ENCODE results near the gene MYO1E. TPM values are rescaled to one million over a fixed set of nuclear protein-coding genes. Genes with fewer than 3 reads are reported as not detected.

Gene MYO1E
- total RNA-seq, 1 donor: 17.3 TPM

GRCh38 chr15:59266028-59266427 lies 106.6 kb downstream of the MYO1E start:
- Histone ChIP-seq H3K4me3 (ENCODE audit: low read length) (no peak overlapping the region), H3K27me3 (ENCODE audit: insufficient read depth, low read length) (no peaks in the 10 kb centered on the region), H3K4me1 (ENCODE audit: insufficient read depth, low read length) (no peaks in the 10 kb centered on the region), H3K9me3 (ENCODE audit: low read depth, low read length) (no peaks in the 10 kb centered on the region)

GRCh38 chr15:59262316-59262715 lies 110.4 kb downstream of the MYO1E start:
- H3K9me3 ChIP-seq (ENCODE audit: low read depth, low read length): no peaks in the 10 kb centered on the region
- H3K27me3 ChIP-seq (ENCODE audit: insufficient read depth, low read length): no peaks in the 10 kb centered on the region
- no peak overlapping the region for H3K4me3 ChIP-seq (ENCODE audit: low read length)
- no peaks in the 10 kb centered on the region for H3K4me1 ChIP-seq (ENCODE audit: insufficient read depth, low read length)

DNA sequence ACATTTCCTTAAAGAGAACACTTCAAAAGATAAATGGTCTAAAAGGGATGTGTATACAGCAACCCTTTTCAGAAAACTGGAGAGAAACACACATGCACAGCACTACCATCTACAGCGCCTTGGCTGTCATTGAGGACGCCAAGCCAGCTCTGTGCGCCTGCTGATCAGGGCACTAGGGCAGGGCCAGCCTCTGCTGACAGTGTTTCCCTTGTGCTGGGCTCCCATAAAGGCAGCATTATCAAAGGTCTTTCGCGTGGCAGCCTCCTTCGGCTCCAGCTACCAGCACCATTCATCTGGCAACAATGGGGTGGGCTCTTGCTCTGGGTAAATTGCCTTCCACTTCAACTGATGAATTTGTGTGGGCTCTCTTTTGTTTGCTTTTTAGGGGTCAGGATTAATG lies 112.6 kb downstream of the MYO1E start:
- H3K4me1 ChIP-seq (ENCODE audit: insufficient read depth, low read length): no peaks in the 10 kb centered on the region
- H3K4me3 ChIP-seq (ENCODE audit: low read length): no peak overlapping the region
- no peaks in the 10 kb centered on the region for H3K27me3 ChIP-seq (ENCODE audit: insufficient read depth, low read length)
- no peaks in the 10 kb centered on the region for H3K9me3 ChIP-seq (ENCODE audit: low read depth, low read length)

DNA sequence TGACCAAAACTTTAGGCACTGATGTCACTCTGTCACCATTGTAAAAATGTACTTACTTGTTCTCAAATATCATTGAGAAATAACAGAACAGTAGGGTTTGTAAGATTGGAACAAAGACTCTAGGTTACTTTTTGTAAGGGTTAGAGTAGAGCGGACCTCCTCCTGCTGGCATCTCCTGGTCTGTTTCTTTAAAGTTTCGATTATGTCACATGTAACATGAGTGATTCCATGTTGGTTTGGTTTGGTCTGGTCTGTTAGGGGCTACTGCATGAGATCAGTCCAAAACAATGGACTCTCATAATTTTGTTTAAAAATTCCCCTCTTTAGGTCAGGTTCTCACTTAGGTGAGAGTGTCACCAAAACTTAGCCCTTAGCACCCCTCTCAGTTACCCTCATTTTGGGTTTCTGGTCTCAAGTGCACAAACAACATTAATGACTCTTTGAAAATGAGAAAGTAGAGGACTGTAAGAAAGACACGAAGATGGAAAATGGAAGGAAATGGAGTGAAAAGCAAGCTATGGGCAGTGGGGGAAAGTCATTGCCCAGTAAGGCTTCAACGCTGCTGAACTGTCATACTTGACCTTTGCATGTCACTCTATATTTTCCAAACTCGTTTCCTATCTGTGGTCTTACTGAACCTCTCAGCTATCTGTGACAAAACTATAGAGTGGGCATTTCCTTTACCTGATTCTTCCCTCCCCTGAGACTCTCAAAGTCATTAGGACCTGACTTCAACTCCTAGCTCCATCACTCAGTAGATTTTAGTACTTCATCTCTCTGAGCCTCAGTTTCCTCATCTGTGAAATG lies 113.3 kb downstream of the MYO1E start:
- H3K4me1 ChIP-seq (ENCODE audit: insufficient read depth, low read length): no peaks in the 10 kb centered on the region
- H3K27me3 ChIP-seq (ENCODE audit: insufficient read depth, low read length): no peaks in the 10 kb centered on the region
- no peaks in the 10 kb centered on the region for H3K9me3 ChIP-seq (ENCODE audit: low read depth, low read length)
- H3K4me3 ChIP-seq (ENCODE audit: low read length): no peak overlapping the region

DNA sequence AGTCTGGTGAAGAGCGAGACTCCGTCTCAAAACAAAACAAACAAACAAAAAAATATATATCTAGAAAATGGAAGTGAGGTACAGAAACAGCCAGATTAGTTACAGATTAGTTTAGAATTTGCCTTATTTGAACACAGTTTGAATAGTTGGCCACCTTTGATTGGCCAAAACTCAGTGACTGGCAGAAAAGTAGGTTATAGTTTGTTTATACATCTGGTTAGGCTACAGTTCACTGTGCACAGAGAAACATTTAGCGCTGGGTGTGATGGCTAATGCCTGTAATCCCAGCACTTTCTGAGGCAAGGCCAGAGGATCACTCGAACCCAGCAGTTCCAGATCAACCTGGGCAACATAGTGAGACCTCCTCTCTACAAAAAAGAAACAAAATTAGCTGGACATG lies 114.4 kb downstream of the MYO1E start:
- H3K4me1 ChIP-seq (ENCODE audit: insufficient read depth, low read length): no peaks in the 10 kb centered on the region
- H3K9me3 ChIP-seq (ENCODE audit: low read depth, low read length): no peaks in the 10 kb centered on the region
- H3K27me3 ChIP-seq (ENCODE audit: insufficient read depth, low read length): no peaks in the 10 kb centered on the region
- H3K4me3 ChIP-seq (ENCODE audit: low read length): no peak overlapping the region

GRCh38 chr15:59257140-59257539 lies 115.5 kb downstream of the MYO1E start:
- no peak overlapping the region for H3K4me3 ChIP-seq (ENCODE audit: low read length)
- H3K4me1 ChIP-seq (ENCODE audit: insufficient read depth, low read length): no peaks in the 10 kb centered on the region
- no peaks in the 10 kb centered on the region for H3K27me3 ChIP-seq (ENCODE audit: insufficient read depth, low read length)
- H3K9me3 ChIP-seq (ENCODE audit: low read depth, low read length): no peaks in the 10 kb centered on the region

DNA sequence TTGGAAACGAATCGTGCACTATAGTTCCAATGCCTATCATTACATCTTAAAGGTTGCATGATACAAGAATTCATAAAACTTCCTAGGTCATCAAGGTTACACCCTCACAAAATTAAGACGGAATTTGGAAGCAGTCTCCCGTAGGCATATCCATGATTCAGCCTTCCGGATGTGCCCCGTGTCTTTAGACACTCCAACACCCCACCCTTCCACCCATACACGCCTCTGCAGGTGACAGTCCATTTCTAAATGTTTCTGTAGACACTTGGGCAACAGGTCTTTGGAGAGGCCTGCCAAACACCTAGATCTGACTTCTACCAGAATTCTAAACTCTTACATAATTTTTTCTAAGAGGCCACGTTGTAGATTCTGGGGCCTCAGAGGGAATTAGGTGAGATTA lies 116.2 kb downstream of the MYO1E start:
- H3K4me1 ChIP-seq (ENCODE audit: insufficient read depth, low read length): no peaks in the 10 kb centered on the region
- H3K9me3 ChIP-seq (ENCODE audit: low read depth, low read length): no peaks in the 10 kb centered on the region
- H3K27me3 ChIP-seq (ENCODE audit: insufficient read depth, low read length): no peaks in the 10 kb centered on the region
- H3K4me3 ChIP-seq (ENCODE audit: low read length): no peak overlapping the region

- Histone ChIP-seq H3K4me1 (ENCODE audit: insufficient read depth, low read length) (peaks cover 3% of the 10 kb centered on the region), H3K4me3 (ENCODE audit: low read length) (no peak overlapping the region), H3K27me3 (ENCODE audit: insufficient read depth, low read length) (no peaks in the 10 kb centered on the region), H3K9me3 (ENCODE audit: low read depth, low read length) (no peaks in the 10 kb centered on the region)
These were observed 116.9 kb downstream of the MYO1E start for GRCh38 chr15:59255680-59256336.

DNA sequence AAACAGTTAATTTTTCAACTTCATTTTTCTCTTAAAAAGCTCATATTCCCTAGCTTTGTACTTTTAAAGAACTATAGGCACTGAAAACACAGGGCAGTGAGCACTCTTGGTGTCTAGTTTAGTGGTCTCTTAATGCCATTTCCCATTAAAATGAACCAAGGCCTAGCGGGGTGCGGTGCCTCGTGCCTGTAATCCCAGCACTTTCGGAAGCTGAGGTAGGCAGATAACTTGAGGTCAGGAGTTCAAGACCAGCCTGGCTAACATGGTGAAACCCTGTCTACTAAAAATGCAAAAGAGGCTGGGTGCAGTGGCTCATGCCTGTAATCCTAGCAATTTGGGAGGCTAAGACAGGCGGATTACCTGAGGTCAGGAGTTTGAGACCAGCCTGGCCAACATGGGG lies 120.5 kb downstream of the MYO1E start:
- Histone ChIP-seq H3K4me3 (ENCODE audit: low read length) (no peak overlapping the region), H3K4me1 (ENCODE audit: insufficient read depth, low read length) (peaks cover 12% of the 10 kb centered on the region), H3K9me3 (ENCODE audit: low read depth, low read length) (no peaks in the 10 kb centered on the region), H3K27me3 (ENCODE audit: insufficient read depth, low read length) (no peaks in the 10 kb centered on the region)

DNA sequence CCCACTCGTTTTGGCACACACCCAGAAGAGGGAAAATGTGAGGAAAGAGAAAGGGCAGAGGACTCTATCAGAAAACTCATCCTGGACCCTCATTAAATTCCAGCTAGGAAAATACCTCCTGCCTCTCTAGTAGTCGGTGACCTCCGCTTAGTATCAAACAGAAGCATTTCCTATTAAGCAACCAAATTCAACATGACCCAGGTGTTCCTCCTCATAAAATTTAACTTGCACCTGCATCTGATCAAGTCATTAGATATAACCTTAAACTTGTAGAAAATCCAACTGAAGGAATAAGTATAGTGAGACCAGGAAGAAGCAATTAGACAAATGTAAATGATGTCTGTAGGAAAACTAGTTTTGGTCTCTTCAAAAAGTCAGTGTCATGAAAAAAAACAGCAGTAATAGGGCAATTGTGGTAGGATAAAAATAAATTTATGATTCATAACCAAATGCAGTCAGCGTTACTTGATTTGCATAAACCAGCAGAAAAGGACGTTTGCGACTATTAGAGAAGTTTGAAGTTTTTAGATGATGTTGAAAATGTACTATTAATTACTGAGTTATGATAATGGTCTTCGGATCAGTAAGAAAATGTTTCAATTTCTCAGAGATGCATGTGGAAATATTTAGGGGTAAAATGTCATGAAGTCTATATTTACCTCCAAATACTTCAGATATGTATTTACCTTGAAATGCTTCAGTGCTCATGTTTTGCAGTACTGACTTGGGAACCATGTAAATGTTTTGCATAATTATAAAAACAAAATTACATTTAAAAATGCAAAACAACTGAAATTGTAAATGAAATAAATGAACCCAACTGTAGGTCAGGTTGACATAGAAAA lies 121.4 kb downstream of the MYO1E start:
- H3K9me3 ChIP-seq (ENCODE audit: low read depth, low read length): no peaks in the 10 kb centered on the region
- peaks cover 12% of the 10 kb centered on the region for H3K4me1 ChIP-seq (ENCODE audit: insufficient read depth, low read length)
- no peak overlapping the region for H3K4me3 ChIP-seq (ENCODE audit: low read length)
- H3K27me3 ChIP-seq (ENCODE audit: insufficient read depth, low read length): no peaks in the 10 kb centered on the region

- Histone ChIP-seq H3K4me1 (ENCODE audit: insufficient read depth, low read length) (peaks cover 12% of the 10 kb centered on the region), H3K27me3 (ENCODE audit: insufficient read depth, low read length) (no peaks in the 10 kb centered on the region), H3K9me3 (ENCODE audit: low read depth, low read length) (no peaks in the 10 kb centered on the region), H3K4me3 (ENCODE audit: low read length) (no peak overlapping the region)
These were observed 122.4 kb downstream of the MYO1E start for GRCh38 chr15:59250249-59250648.

- Histone ChIP-seq H3K27me3 (ENCODE audit: insufficient read depth, low read length) (no peaks in the 10 kb centered on the region), H3K4me1 (ENCODE audit: insufficient read depth, low read length) (peaks cover 12% of the 10 kb centered on the region), H3K9me3 (ENCODE audit: low read depth, low read length) (no peaks in the 10 kb centered on the region), H3K4me3 (ENCODE audit: low read length) (no peak overlapping the region)
These were observed 122.9 kb downstream of the MYO1E start for GRCh38 chr15:59249816-59250215.

DNA sequence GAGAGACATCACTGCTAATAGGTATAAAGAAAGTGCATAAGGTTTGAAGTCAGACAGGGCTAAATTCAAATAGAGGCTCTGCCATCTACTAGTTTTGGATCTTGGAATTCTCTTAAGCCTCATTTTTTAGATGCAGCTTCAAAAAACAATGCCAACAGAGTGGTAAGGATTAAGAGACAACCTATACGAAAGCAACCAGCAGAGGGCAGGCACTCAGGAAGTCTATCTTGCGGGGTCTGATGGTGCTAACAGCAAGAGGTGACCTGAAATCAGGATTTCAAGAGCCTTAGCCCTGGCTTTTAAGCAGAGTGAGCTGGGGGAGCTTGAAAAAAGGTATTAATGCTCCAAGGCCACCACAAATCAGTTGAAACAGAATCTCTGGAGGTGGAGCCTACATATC lies 125.3 kb downstream of the MYO1E start:
- no peak overlapping the region for H3K4me3 ChIP-seq (ENCODE audit: low read length)
- no peaks in the 10 kb centered on the region for H3K9me3 ChIP-seq (ENCODE audit: low read depth, low read length)
- peaks cover 12% of the 10 kb centered on the region for H3K4me1 ChIP-seq (ENCODE audit: insufficient read depth, low read length)
- no peaks in the 10 kb centered on the region for H3K27me3 ChIP-seq (ENCODE audit: insufficient read depth, low read length)

DNA sequence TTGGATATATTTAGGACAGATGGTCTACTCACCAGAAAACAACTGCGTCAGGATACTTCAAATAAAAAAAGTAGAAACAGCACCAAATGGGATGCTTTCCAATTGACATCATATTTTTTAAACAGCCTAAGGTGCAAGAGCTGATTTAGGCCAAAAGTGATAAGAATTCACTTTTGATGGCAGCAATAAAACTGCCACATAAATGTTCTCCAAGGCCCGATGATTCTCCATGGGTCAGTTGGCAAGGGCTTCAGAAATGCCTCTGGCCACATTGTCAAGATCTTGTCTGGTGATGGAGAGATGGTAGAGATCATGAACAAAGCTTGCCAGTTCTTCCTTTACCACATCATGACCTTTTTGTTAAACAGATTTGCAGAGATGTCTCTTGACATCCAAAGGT lies 127.1 kb downstream of the MYO1E start:
- H3K9me3 ChIP-seq (ENCODE audit: low read depth, low read length): no peaks in the 10 kb centered on the region
- no peak overlapping the region for H3K4me3 ChIP-seq (ENCODE audit: low read length)
- peaks cover 7% of the 10 kb centered on the region for H3K4me1 ChIP-seq (ENCODE audit: insufficient read depth, low read length)
- H3K27me3 ChIP-seq (ENCODE audit: insufficient read depth, low read length): no peaks in the 10 kb centered on the region

DNA sequence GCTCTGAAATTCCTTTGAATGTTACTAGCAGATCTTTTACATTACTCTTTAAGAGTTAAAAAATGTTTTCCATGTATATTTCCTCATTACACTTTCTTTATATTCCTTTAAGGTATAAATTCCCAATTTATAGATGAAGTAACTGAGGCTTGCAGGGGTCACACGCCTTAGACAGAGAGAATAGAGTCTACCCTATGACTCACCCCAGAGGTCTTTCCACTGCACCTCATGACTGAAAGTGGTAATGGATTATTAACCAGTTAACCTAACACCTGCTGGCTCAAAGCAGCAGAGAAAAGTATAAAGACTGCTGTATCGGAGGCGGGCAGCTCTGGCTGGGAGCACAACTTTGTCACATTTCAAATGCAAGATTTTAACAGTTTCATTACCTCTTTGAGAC lies 128.3 kb downstream of the MYO1E start:
- no peaks in the 10 kb centered on the region for H3K27me3 ChIP-seq (ENCODE audit: insufficient read depth, low read length)
- no peaks in the 10 kb centered on the region for H3K9me3 ChIP-seq (ENCODE audit: low read depth, low read length)
- peaks cover 5% of the 10 kb centered on the region for H3K4me1 ChIP-seq (ENCODE audit: insufficient read depth, low read length)
- no peak overlapping the region for H3K4me3 ChIP-seq (ENCODE audit: low read length)

Measured in mononuclear cell (primary cell).